Stimulated activated naive CD8-positive, alpha-beta T cell treated with anti-CD3 and anti-CD28 coated beads, Interleukin-15, Interleukin-2, amounts not matched to agents 100 U/mL and 50 U/mL, for 24 hours (primary cell): ENCODE data around the gene ZNF202.

Source experiments
- ATAC-seq: fragments of 150-1000 bp; cut with Tn5 transposase; one replicate; pipeline ENCODE4 v1.10.0; 2021
- DNase-seq: peaks from one replicate; pipeline ENCODE4 v3.0.0; 2021

Gene ZNF202

GRCh38 chr11:123682696-123683410 is 58.6 kb downstream of the ZNF202 start:
- ATAC-seq, result no peak

GRCh38 chr11:123681030-123681429 is 60.4 kb downstream of the ZNF202 start:
- DNase-seq, result no peak
- peak; percentile 85 for ATAC-seq

More at GRCh38 chr11:123682696-123683410, 58.6 kb downstream of the ZNF202 start:
- no peak for DNase-seq

GRCh38 chr11:123678246-123678645 is 63.2 kb downstream of the ZNF202 start:
- DNase-seq (no peak), ATAC-seq (no peak)

- ATAC-seq (no peak), DNase-seq (no peak)
These were observed 64.0 kb downstream of the ZNF202 start for GRCh38 chr11:123677510-123677909.

GRCh38 chr11:123674297-123674696 is 67.2 kb downstream of the ZNF202 start:
- no peak for ATAC-seq

More at GRCh38 chr11:123674297-123674696, 67.2 kb downstream of the ZNF202 start:
- no peak for DNase-seq
